ENCODE measurements around the gene SLC43A3.

Gene SLC43A3

DNA sequence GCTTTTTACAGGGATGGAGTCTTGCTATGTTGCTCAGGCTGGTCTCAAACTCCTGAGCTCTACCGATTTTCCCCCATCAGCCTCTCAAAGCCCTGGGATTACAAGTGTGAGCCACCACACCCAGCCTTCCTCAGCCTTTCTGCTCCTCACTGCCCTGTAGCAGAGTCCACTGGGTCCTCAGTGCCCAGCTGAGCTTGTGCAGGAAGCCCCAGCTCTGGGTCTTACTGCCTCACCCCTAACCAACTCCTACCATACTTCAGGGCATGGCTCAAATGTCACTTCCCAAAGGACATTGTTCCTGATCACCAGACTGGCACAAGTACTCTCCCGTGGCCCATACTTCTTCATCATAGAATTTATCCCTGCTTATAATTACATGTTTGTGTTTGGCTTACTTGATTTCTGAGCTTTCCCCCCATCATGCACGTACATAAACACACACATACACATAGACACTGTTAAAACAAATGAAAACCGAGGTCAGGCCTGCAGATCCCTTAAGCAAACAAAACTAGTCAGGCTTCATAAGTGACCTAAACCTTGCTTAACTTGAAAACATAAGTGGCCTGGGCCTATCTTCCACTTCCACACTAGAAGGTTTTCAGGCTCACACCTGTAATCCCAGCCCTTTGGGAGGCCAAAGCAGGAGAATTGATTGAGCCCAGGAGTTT lies 14.0 kb upstream of the SLC43A3 start:
- H3K36me3 ChIP-seq (ENCODE audit: control insufficient read depth, insufficient read depth, low read length), result no peaks in the 10 kb centered on the region
- H3K4me1 ChIP-seq (ENCODE audit: control insufficient read depth, insufficient read depth, low read length), result no peaks in the 10 kb centered on the region
- 88 to 93% methylated on average over 4 of the region's 4 CpGs for WGBS, 2 experiments
- H3K27me3 ChIP-seq (ENCODE audit: control insufficient read depth, insufficient read depth, low read length, poor library complexity, severe bottlenecking), result no peaks in the 10 kb centered on the region
- H3K9me3 ChIP-seq (ENCODE audit: control insufficient read depth, low read length), result no peaks in the 10 kb centered on the region
- H3K27ac ChIP-seq (ENCODE audit: insufficient read depth, low read depth, low read length, poor library complexity, severe bottlenecking), result no peak overlapping the region
- no peak overlapping the region for H3K4me3 ChIP-seq (ENCODE audit: insufficient read depth, low read depth, low read length)

DNA sequence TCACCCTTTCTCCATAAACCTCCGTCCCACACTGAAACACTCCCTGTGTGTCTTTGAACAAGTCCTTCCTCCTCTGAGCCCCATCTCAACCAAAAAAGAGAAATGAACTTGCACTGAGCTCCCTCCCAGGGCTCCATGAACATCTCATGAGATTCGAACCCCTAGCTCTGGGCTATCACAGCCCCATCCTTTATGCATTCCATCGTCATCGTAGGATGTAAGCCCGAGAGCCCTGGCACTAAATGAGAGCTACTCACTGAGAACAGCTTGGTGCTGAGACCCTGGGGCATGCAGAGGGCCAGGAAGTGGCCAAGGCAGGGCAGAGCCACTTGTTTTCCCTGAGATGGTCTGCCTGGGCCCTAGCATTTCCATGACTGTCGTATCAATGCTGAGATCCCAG lies 12.9 kb upstream of the SLC43A3 start:
- Histone ChIP-seq H3K36me3 (ENCODE audit: control insufficient read depth, insufficient read depth, low read length) (no peaks in the 10 kb centered on the region), H3K9me3 (ENCODE audit: control insufficient read depth, low read length) (no peaks in the 10 kb centered on the region), H3K4me1 (ENCODE audit: control insufficient read depth, insufficient read depth, low read length) (no peaks in the 10 kb centered on the region), H3K4me3 (ENCODE audit: insufficient read depth, low read depth, low read length) (no peak overlapping the region), H3K27me3 (ENCODE audit: control insufficient read depth, insufficient read depth, low read length, poor library complexity, severe bottlenecking) (no peaks in the 10 kb centered on the region), H3K27ac (ENCODE audit: insufficient read depth, low read depth, low read length, poor library complexity, severe bottlenecking) (no peak overlapping the region)
- WGBS, 2 experiments, result 86% methylated on average over 6 of the region's 6 CpGs

DNA sequence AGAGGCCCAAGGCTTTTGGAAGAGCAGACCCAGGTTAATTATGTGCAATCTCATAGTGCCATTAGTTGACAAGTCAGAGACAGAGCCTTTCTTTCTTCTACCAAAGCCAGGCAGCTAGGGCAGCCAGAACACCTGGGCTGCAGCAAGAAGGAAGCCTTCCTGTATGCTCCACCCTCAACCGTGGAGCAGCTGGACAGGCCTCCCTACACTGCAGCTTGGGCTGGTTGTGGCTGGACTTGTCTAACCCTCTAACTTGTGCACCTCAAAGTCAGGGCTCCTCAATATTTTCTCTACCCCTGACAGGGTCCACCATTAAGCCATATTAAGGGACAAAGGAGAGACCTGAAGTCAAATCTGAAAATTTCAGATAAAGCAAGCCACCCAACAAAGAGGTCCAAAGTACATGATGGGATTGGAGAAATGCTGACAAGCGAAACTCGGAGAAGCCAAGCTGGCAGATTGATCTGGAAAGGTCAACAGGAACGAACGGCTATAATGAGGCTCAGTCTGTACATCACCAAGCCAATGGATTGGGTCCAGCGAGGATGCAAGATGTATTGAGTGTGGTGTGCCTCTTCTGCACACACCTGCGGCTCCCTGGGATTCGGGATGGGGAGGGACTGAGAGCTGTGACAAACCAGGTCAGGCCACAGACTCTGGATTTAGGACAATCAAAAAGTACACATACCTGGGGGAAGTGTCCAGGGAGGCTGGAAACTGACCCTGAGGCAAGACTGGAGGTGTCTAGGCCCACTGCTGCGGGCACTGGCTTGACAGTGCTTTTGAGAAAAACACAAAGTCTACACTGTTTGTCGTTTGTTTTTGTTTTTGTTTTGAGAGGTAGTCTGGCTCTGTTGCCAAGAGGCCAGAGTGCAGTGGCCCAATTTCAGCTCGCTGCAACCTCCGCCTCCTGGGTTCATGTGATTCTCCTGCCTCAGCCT lies 11.7 kb upstream of the SLC43A3 start:
- no peak overlapping the region for H3K4me3 ChIP-seq (ENCODE audit: insufficient read depth, low read depth, low read length)
- H3K4me1 ChIP-seq (ENCODE audit: control insufficient read depth, insufficient read depth, low read length), result no peaks in the 10 kb centered on the region
- no peak overlapping the region for H3K27ac ChIP-seq (ENCODE audit: insufficient read depth, low read depth, low read length, poor library complexity, severe bottlenecking)
- H3K9me3 ChIP-seq (ENCODE audit: control insufficient read depth, low read length), result no peaks in the 10 kb centered on the region
- H3K36me3 ChIP-seq (ENCODE audit: control insufficient read depth, insufficient read depth, low read length), result no peaks in the 10 kb centered on the region
- H3K27me3 ChIP-seq (ENCODE audit: control insufficient read depth, insufficient read depth, low read length, poor library complexity, severe bottlenecking), result no peaks in the 10 kb centered on the region
- WGBS, 2 experiments, result 91 to 93% methylated on average over 12 of the region's 12 CpGs

DNA sequence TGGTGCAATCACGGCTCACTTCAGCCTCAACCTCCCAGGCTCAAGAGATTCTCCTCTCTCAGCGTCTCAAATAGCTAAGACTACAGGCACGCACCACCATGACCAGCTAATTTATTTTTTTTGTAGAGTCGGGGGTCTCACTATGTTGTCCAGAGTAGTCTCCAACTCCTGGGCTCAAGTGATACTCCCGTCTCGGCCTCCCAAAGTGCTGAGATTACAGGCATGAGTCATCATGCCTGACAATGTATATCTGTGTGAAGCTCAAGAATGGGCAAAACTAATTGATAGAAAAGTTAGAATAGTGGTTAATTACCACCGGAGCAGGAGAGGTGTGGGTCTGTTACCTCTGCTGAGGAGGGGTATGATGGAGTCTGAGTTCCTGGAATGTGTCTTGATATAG lies 9.1 kb upstream of the SLC43A3 start:
- WGBS, 2 experiments, result 89 to 93% methylated on average over 7 of the region's 7 CpGs
- Histone ChIP-seq H3K9me3 (ENCODE audit: control insufficient read depth, low read length) (no peaks in the 10 kb centered on the region), H3K4me1 (ENCODE audit: control insufficient read depth, insufficient read depth, low read length) (no peaks in the 10 kb centered on the region), H3K27me3 (ENCODE audit: control insufficient read depth, insufficient read depth, low read length, poor library complexity, severe bottlenecking) (no peaks in the 10 kb centered on the region), H3K27ac (ENCODE audit: insufficient read depth, low read depth, low read length, poor library complexity, severe bottlenecking) (no peak overlapping the region), H3K36me3 (ENCODE audit: control insufficient read depth, insufficient read depth, low read length) (no peaks in the 10 kb centered on the region), H3K4me3 (ENCODE audit: insufficient read depth, low read depth, low read length) (no peak overlapping the region)

DNA sequence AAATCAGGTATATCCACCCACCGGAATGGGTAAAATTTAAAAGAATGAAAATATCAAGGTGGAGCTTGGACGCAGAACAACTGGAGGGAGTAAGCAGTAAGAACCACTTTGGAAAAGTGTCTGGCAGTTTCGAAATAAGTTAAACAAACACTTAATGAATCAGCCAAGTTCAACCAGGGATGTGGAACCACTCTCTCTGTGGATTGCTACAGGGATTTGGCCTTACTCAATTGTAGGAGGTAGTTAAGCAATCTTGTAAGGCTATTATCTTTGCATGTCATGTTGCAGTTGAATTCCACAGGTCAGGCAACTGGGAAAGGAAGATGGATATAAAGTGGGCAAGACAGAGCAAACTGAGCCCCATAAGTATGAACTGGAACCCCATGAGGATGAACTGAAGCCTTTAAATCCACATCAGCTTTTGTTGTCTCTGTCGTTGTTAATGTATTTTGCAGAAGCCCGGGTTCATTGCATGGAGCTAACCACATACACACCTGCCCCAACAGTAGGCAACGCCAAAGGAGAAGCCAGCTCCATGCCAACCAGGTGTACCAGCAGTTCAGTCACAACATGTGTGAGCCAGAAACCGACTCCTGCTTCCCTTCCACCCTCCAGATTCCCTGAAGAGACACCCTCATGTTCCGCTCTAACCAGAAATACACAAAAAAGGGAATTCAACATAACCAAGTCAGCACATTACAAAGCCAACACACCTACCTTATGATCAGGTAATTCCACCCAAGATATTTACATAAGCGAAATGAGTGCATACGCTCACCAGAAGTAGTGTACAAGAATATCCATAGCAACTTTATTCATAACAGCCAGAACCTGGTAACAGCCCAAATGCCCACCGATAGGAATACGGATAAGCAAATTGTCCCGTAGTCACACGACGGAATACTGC lies 8.0 kb upstream of the SLC43A3 start:
- 87 to 88% methylated on average over 15 of the region's 15 CpGs for WGBS, 2 experiments
- Histone ChIP-seq H3K4me3 (ENCODE audit: insufficient read depth, low read depth, low read length) (no peak overlapping the region), H3K27ac (ENCODE audit: insufficient read depth, low read depth, low read length, poor library complexity, severe bottlenecking) (no peak overlapping the region), H3K4me1 (ENCODE audit: control insufficient read depth, insufficient read depth, low read length) (no peaks in the 10 kb centered on the region), H3K36me3 (ENCODE audit: control insufficient read depth, insufficient read depth, low read length) (no peaks in the 10 kb centered on the region), H3K9me3 (ENCODE audit: control insufficient read depth, low read length) (no peaks in the 10 kb centered on the region), H3K27me3 (ENCODE audit: control insufficient read depth, insufficient read depth, low read length, poor library complexity, severe bottlenecking) (peaks cover 4% of the 10 kb centered on the region)

DNA sequence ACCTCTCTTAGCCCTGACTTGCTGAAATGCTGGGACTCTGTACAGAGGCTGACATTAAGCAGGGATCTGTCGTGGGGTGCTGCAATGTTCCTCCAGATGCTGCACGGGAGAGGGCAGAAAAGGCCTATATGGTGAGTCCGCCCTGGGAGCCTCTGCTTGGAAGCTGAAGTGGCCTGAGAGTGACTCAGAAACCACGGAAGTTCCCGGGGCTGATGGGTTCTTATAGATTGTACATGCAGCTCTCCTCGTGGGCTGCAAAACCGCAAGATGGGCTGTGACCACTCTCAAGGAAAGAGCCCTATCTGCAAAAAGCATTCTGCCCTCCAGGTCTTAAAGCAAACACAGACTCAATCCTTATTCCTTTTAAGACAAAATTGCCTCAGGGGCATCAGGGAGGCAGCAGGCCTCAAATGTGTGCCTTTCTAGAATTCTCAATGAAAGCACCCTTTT lies 5.8 kb upstream of the SLC43A3 start:
- H3K27me3 ChIP-seq (ENCODE audit: control insufficient read depth, insufficient read depth, low read length, poor library complexity, severe bottlenecking), result peaks cover 11% of the 10 kb centered on the region
- H3K4me3 ChIP-seq (ENCODE audit: insufficient read depth, low read depth, low read length), result no peak overlapping the region
- H3K9me3 ChIP-seq (ENCODE audit: control insufficient read depth, low read length), result no peaks in the 10 kb centered on the region
- H3K27ac ChIP-seq (ENCODE audit: insufficient read depth, low read depth, low read length, poor library complexity, severe bottlenecking), result no peak overlapping the region
- no peaks in the 10 kb centered on the region for H3K4me1 ChIP-seq (ENCODE audit: control insufficient read depth, insufficient read depth, low read length)
- no peaks in the 10 kb centered on the region for H3K36me3 ChIP-seq (ENCODE audit: control insufficient read depth, insufficient read depth, low read length)
- WGBS, 2 experiments, result 90% methylated on average over 7 of the region's 7 CpGs

DNA sequence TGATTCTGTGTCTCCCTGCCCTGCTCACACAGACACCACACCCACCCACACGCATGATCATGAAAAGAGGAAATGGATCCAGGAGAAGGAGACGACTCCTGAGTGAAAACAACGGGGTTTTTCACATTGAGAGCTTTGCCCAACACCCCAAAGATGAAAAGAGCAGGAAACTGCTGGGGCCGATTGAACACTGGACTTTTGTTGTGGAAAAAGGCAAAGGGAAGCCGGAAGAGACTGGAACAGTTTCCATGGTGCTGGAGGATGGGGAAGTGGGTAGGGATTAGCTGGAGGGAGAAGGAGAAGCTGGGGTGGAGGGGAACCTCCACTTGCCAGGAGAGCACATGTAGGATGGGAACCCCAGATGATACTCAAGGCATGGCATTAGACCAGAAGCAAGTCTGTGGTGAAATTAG lies 5.2 kb upstream of the SLC43A3 start:
- peaks cover 13% of the 10 kb centered on the region for H3K27me3 ChIP-seq (ENCODE audit: control insufficient read depth, insufficient read depth, low read length, poor library complexity, severe bottlenecking)
- WGBS, 2 experiments, result 90 to 92% methylated on average over 5 of the region's 5 CpGs
- H3K36me3 ChIP-seq (ENCODE audit: control insufficient read depth, insufficient read depth, low read length), result no peaks in the 10 kb centered on the region
- H3K9me3 ChIP-seq (ENCODE audit: control insufficient read depth, low read length), result no peaks in the 10 kb centered on the region
- no peak overlapping the region for H3K27ac ChIP-seq (ENCODE audit: insufficient read depth, low read depth, low read length, poor library complexity, severe bottlenecking)
- H3K4me3 ChIP-seq (ENCODE audit: insufficient read depth, low read depth, low read length), result no peak overlapping the region
- no peaks in the 10 kb centered on the region for H3K4me1 ChIP-seq (ENCODE audit: control insufficient read depth, insufficient read depth, low read length)

DNA sequence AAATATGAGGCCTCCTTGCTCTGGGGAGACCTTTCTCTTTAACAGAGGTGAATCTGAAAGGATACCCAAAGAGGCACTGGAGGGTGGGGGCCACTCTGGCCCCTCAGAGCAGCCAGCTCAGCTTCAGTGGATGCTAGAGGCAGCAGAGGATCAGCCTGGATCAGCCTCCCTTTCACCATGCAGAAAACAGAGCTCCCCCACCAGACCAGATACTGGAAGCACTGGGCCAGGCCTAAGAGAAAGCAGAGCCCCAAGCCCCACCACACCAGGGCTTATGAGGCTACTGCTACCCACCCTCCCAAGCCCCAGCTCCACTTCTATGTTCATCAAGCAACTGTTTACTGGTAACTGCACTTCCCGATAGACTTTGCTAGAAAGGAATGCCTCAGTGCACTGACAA lies 4.0 kb upstream of the SLC43A3 start:
- Histone ChIP-seq H3K9me3 (ENCODE audit: control insufficient read depth, low read length) (no peaks in the 10 kb centered on the region), H3K27me3 (ENCODE audit: control insufficient read depth, insufficient read depth, low read length, poor library complexity, severe bottlenecking) (peaks cover 25% of the 10 kb centered on the region), H3K36me3 (ENCODE audit: control insufficient read depth, insufficient read depth, low read length) (no peaks in the 10 kb centered on the region), H3K27ac (ENCODE audit: insufficient read depth, low read depth, low read length, poor library complexity, severe bottlenecking) (no peak overlapping the region), H3K4me1 (ENCODE audit: control insufficient read depth, insufficient read depth, low read length) (peaks cover 4% of the 10 kb centered on the region), H3K4me3 (ENCODE audit: insufficient read depth, low read depth, low read length) (no peak overlapping the region)
- WGBS, 2 experiments, result 92 to 96% methylated on average over 1 of the region's 1 CpG

DNA sequence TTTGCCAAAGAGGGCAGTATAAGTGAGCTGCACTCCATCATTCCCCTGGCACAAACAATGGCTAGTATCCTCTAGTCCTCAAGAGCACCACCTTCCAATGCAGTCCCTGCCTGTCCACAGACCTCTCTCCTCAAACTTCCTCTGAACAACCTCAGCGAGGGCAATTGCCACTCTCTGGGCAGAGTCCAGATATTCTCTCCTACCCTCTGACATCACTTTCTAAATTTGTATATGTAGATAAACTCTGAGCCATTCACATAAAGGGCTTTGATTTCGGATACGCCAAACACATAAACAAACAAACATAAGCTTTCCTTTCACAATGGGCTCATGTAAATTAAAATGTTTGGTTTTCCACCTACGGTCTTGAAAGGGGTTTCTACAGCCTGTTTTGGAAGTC lies 3.0 kb upstream of the SLC43A3 start:
- Histone ChIP-seq H3K4me3 (ENCODE audit: insufficient read depth, low read depth, low read length) (no peak overlapping the region), H3K36me3 (ENCODE audit: control insufficient read depth, insufficient read depth, low read length) (no peaks in the 10 kb centered on the region), H3K9me3 (ENCODE audit: control insufficient read depth, low read length) (no peaks in the 10 kb centered on the region), H3K4me1 (ENCODE audit: control insufficient read depth, insufficient read depth, low read length) (peaks cover 4% of the 10 kb centered on the region), H3K27ac (ENCODE audit: insufficient read depth, low read depth, low read length, poor library complexity, severe bottlenecking) (no peak overlapping the region), H3K27me3 (ENCODE audit: control insufficient read depth, insufficient read depth, low read length, poor library complexity, severe bottlenecking) (peaks cover 26% of the 10 kb centered on the region)
- WGBS, 2 experiments, result 65 to 80% methylated on average over 4 of the region's 4 CpGs
